GM19468 (cell line): ENCODE data around the gene RBM47.
"Not testable (repeated sequence)": the region's sequence is repeated elsewhere in the genome, so short reads cannot be mapped to it uniquely, and the experiment has no call there.

Experiments used
- ATAC-seq: cut with Tn5 transposase; IDR thresholded peaks from one replicate; pipeline ENCODE4 v1.9.1; 2021; ENCODE audit warnings: mild to moderate bottlenecking, moderate library complexity, moderate number of reproducible peaks; ENCODE audit not compliant: unreplicated experiment; ENCODE audit errors: extremely low read depth

Gene RBM47

DNA sequence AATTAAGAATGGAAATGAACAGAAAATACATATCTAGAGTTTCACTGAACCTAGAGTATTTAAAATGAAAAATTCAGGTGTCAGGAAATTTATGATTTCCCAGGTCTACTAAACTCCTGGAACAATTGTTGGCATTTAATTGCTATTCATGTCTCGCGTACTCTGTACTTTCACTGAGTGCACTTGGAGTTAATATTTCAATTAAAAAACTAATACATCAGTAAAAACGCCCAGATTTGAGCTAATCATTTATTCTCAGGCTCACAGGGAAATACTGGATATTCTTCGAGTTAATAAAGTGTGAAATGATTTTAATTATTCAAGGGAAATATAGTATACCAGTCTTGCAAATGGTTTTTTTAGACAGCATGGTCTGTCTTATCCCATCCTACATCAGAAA, 168.6 kb downstream of the RBM47 start:
- no peak for ATAC-seq

DNA sequence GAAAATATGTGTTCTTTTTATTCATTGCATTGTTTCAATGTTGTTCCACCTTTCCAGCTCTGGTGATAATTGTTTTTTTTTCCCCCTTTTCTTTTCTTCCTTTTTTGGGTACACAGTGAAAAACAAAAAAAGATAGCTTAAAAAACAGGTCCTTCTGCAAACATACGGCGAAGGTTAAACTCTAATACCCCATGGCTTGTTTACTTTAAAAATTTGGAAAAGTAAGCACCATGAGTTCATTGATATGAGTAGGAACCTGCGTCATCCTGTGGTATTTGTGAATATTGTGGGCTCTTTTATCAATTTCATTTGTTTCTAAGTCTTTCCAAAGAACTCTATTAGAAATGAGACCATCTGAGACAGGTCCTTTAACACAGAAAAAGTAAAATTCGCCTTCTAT, 171.0 kb downstream of the RBM47 start:
- no peak for ATAC-seq

DNA sequence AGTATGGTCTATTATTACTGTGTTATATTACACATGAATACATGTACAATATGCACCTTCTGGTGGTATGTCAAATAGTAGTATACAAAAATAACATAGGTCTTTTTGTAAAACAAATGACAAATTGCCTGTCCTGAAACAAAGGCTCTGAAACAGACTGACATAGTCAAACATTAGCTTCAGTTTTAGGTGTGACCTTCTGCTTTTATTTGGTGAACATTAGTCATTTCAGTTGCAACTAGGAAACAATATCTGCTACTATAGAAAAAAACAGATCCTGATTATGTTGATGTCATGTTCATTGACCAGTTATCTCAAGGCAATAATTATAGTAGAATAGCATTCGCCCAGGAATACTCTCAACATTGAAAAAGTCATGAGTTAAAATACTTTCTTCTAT, 171.6 kb downstream of the RBM47 start:
- ATAC-seq, result no peak

DNA sequence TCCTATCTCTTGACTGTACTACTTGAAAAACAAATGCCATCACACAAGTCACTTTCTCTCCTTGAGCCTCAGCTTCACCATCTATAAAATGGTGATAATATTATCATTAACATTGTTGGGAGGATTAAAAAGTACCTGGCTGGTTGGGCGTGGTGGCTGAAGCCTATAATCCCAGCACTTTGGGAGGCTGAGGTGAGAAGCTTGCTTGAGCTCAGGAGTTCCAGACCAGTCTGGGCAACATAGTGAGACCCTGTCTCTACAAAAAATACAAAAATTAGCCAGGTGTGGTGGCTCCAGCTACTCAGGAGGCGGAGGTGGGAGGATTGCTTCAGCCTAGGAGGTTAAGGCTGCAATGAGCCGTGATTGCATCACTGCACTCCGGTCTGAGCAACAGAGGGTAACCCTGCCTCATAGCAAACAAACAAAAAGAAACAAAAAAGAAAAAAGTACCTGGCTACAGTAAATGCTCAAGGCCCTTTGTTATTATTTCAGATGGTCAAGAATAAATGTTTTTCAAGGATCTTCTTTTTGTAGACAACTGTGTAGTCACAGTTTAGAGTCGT, 174.2 kb downstream of the RBM47 start:
- ATAC-seq, result no peak

DNA sequence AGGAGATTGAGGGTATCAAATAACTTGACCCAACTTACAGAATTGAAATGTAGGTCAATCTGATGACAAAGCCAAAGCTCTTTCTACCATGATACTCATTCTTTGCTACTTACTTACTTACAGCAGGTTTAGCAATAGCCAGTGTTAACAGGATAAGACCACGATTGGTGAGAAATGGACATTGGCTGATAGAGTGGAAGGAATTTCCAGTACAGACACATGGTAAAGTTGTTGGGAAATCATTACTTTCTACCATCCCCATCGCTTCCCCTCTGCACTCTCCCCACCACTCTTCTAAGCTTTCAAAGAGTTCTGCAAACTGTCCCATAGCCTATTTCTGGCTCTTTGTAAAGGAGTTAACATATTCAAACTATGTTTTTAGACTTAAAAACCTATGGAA, 174.8 kb downstream of the RBM47 start:
- ATAC-seq, result no peak

DNA sequence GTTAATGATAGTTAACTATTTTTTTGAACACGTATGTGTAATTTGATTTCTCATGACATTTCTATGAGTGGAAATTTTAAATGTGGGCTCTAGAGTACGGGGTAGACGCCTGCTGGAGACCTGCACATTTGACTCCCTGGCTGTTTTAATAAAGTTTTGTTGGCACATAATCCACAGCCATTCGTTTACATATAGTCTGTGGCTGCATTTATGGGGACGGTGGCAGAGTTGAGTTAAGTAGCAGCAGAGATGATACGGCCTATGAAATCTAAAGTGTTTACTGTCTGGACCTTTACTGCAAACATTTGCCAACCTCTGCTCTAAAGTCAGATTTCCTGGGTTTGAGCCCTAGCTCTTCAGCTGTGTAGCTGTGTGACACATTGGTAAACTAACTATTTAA, 175.8 kb downstream of the RBM47 start:
- ATAC-seq, result no peak

DNA sequence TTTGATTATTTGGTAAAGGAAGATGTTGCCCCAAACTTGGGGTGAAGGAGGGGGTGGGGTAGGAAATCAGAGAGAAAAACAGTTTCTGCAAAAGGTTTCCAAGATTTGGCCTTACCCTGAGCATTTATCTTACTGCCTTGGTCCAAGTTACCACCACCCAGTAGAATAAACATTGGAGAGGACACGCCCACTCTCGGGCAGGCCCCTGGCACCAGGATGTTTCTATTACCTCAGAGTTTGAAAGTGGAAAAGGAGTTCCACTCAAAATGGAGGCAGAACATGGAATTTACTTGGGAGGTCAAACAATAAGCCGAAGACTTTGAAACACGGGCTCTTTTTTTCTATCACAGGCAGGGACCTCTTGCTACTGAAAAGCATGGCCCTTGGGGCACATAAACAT, 180.8 kb downstream of the RBM47 start:
- no peak for ATAC-seq

DNA sequence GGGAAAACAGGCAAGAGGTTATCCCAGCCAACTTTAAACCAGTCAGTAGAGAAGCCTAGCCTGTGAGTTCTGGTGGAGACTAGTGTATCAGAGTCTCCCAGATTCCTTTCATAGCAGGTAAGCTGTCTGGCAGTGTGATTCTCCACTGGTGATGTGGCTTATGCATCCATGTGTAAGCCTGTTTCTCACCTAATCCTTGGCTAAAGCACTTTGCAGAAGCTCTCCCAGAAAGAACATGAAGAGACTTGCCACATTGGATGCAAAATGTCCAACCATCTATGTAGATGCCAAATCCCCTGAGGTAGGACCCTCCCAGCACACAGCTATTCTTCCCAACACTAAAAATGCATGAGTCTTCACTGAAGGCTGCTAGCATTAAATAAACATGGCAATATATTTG, 182.8 kb downstream of the RBM47 start:
- ATAC-seq, result no peak

DNA sequence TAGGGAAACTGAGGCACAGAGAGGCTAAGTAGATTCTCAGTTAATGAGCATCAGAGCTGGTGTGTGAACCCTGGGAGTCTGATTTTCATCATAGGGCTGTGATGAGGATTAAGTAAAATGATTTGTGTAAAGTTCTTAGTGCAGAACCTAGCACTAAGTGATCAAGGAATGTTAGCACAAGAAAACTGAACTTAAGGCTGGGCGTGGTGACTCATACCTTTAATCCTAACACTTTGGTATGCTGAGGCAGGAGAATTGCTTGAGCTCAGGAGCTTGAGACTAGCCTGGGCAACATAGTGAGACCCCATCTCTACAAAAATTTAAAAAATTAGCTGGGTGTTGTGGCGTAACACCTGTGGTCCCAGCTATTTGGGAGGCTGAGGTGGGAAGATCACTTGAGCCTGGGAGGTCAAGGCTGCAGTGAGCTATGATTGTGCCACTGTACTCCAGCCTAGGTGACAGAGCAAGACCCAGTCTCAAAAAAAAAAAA, 183.4 kb downstream of the RBM47 start:
- ATAC-seq, result not testable (repeated sequence)

DNA sequence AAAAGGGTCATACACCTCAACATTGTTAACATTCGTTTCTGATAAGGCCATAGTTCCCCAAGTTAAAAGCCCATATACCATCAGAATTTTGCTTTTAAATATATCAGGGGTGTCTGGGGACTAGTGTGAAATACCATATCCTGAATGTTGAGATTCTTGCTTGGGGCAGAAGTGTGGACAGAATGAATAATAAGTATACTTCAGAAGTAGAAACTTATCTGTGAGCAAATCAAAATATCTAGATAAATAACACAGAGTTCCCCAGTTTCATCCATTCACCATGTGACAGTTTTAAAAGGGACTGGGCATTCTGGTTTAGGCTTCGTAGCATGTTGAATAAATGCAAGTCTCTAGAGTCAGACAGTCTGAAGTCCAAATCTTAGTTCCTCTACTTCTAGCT, 184.0 kb downstream of the RBM47 start:
- ATAC-seq, result no peak

DNA sequence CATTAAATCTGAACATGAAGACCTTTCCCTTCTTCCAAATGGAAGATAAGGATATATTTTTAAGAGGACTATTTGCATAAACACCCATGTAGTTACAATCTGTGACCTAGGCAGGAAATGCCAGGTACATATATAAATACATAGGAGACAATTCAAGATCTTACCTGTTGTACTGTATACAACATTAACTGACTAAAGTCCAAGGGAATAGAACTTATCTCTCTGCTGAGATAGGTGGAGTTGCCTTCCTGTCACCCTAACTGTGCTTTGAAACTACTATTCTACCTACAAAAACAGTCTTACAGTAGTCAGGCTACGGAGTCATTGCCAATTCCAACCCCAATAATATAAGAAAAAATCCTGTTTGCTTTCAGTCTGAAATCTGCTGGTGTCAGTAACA, 188.2 kb downstream of the RBM47 start:
- no peak for ATAC-seq

DNA sequence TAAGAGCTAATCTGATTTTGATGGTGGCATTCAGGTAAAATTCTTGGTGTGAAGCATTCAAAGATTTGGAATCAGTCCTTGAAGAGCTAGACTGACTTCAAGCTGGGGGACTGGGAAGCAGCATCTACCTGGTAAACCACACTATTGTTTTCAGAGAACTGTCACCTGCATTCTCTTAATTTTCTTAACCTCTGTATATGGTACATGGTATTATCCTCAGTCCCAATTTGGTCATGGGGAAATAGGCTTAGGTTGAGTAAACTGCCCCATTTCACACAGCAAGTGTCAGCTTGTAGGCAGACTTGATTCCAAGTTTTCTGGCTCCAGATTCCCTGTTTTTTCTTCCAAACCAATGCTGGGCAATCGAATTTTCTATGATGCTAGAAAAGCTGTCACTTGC, 190.1 kb downstream of the RBM47 start:
- no peak for ATAC-seq

DNA sequence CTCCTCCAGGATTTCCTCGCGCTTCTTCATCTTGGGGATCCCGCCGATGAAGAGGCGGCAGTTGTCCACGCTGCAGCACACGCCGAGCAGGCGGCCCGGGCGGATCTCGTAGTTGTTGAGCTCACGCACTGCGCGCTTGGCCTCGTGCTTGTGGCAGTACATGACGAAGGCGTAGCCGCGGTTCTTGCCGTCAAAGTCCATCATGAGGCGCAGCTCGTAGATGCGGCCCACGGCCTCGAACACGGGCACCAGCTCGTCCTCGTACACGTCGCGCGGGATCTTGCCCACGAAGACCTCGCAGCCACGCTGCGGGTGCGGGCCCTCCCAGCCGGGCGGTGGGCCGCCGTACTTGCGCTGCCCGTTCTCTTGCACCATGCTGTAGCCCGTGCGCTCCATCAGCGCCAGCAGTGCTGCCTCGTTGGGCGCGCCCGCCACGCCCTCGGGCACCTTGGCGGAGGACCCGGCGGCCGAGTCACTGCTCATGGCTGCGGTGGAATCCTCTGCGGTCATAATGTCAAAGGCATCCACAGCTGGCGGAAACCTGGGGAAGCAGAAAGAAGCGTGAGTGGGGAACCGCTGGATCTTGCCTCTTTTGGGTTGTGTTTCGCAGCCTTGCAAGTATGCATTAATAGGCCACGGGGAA, 191.2 kb downstream of the RBM47 start:
- ATAC-seq, result no peak

DNA sequence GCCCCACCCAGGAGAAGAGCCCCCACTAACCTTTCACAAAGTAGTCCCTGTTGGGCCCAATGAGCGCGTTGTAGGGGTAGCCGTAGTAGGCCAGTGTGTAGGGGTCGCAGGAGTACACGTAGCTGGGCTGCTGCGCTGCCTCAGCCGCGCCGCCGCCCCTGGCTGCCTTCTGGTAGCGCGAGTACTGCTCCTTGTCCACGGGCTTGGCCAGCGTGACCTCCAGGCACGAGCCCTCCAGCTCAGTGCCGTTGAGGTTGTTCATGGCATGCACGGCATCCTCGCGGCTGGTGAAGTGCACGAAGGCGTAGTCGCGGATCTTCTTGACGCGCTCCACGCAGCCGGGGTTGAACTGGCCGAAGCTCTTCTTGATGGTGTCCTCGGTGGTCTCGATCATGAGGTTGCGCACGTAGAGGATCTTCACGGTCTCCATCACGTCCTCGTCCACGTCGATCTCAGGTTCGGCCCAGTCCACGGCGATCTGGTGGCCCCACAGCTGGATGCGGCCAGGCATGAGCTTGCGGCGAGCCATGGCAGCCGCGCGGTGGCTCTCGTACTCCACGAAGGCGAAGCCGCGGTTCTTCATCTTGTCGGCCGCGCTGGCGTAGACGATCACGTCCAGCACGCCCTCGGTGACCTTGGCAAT, 191.8 kb downstream of the RBM47 start:
- ATAC-seq, result no peak

DNA sequence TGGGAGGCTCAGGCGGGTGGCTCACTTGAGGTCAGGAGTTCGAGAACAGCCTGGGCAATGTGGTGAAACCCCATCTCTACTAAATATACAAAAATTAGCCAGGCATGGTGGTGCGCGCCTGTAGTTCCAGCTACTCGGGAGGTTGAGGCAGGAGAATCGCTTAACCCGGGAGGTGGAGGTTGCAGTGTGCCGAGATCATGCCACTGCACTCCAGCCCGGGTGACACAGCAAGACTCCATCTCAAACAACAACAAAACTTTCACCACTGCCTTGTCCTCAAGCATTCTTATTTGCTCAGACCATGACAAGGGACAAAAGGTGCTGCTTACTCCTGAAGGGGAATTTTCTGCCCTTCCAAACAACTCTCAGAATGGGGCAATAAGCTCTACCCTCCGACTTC, 194.4 kb downstream of the RBM47 start:
- ATAC-seq, result not testable (repeated sequence)

DNA sequence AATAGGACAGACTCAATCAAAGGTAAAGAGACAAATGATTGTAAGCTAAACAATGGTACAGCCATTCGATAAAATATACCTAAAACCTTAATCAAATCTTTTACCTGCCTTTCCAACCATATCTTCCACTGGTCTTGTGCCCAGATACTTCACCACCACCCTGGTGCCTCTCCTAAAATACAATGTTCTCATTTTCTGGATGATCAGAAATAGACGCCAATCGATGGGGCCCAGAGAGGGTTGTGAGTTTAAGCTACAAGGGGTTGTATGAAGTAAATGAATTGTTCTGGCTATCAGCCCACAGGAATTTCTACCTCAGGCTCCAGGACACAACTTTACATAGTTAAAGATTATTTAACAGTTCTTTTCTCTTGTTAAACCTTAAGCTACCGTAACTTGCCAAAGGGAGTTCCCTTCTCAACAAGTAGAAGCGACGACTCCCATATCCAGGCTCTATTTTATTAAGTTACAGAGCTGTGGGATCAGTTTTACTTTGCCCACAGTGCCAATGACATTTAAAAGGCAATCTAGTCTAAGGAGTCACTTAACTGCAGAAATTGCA, 195.5 kb downstream of the RBM47 start:
- no peak for ATAC-seq

DNA sequence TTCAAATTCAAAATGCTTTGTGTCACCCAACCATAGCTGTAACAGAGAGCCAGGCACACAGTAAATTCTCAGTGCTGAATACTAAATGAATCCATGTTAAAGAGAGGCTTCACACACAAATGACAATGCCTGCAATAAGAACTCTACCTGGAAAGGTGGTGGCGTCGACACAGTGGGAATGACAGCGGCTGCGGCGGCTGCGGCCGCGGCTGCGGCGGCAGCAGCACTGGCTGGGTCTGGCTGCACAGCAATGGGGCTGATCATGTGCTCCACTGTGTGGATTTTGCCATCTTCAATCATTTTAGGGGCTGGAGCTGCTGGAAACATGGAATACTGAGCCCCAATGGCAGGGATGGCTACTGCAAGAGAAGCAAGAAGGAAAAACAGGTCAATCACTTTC, 197.2 kb downstream of the RBM47 start:
- ATAC-seq, result no peak

DNA sequence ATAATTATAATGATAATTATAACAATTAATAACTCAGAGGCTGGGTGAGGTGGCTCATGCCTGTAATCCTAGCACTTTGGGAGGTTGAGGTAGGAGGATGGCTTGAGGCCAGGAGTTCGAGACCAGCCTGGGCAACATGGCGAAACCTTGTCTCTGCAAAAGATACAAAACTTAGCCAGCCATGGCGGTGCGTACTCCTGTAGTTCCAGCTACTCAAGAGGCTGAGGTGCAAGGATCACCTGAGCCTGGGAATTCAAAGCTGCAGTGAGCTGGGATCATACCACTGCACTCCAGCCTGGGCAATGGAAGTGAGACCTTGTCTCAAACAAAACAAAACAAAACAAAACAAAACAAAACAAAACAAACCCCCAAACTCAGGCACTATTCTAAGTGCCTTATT, 201.8 kb downstream of the RBM47 start:
- not testable (repeated sequence) for ATAC-seq

DNA sequence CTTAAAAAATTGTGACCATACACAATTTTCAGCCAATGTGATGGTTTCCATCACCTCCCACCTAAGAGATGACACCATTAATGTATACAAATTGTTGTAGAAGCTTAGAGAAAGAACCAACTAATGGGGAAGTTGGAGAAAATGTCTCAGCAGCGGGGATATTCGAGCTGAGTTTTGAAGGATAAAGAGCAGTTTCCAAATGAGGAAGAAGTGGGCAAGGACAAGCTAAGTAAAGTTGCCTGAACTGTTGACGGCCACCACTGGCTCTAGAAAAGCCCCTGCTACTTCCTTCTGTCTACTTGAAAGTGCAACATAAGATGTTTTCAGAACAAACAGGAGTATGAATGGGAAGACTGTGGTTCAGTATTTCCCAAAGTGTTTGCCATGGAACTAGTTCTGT, 202.5 kb downstream of the RBM47 start:
- no peak for ATAC-seq

DNA sequence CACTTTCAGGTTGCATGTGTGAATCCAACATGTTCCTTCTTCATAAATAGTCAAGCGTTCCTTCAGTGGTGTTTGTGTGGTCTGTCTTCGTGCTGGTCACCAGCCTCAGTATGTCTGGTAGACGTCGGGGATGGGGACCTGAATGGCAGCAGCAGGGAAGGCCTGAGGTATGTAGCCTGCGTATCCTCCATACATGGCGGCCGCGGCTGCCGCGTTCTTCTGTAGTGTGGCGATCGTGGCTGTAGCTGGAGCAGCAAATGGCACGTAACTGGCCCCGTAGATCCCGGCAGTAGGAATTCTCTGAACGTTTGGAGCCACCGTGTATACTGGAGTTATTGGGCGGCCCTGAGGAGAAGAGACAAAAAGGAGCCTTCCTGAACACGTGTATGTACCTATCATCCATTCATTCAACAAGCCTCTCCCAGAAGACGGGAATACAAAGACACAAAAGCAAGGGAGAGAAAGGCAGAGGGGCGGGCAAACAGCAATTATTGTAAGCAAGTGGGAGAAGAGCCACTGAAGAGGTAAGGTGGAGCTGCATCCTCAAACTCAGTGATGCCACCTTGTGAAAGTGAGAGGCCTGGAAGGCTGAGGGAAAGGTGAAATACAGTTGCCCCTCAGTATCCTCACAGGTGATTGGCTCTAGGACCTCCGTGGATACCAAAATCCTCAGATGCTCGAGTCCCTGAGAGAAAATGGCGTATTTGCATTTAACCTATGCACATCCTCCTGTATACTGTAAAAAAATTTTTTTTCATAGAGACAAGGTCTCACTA, 203.7 kb downstream of the RBM47 start:
- ATAC-seq, result no peak

DNA sequence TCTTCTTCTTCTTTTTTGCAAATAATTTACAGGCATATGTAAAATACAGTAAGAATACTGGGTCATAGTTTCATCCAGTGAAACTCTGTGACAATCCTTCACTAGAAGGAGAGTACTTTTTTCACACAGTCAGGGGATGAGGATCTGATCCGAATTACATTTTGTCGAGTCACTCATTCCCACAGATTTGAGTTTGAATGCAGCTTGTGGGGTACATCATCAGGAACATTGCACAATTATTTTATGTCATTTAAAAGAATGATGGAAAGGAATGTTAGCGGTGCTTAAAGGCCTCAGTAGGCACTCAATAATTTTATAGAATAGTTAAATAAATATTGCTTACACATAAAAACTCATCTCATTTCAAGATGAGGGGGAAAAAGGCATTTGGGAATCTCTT, 205.9 kb downstream of the RBM47 start:
- ATAC-seq, result no peak
